ENCODE results near the gene KCNJ5. TPM values are rescaled to one million over a fixed set of nuclear protein-coding genes. Genes with fewer than 3 reads are reported as not detected.

The KCNJ5 gene
- total RNA-seq, 1 experiment from 2014 or later = not detected

- no peak for DNase-seq (ENCODE audit: low read depth)
Observed at GRCh38 chr11:128895526-128895925, 4.4 kb downstream of the KCNJ5 start.

DNA sequence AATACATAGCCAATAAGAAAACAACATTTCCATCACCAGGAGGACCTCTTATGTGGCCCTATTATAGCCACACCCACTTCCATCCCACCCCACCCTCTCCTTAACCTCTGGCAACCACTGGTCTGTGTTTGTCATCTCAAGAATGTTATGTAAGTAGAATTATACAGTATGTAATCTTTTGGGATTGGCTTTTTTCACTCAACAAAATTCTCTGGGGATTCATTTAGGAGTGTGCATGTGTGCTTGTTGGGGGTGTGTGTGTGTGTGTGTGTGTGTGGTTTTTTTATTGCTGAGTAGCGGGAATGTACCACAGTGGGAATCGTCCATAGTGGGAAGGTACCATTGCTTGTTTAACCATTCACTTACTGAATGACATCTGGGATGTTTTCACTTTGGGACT lies 5.2 kb downstream of the KCNJ5 start:
- DNase-seq (ENCODE audit: low read depth) = no peak

GRCh38 chr11:128897826-128898225 lies 6.7 kb downstream of the KCNJ5 start:
- no peak for DNase-seq (ENCODE audit: low read depth)

- DNase-seq (ENCODE audit: low read depth) = no peak
Observed at GRCh38 chr11:128898580-128899344, 7.6 kb downstream of the KCNJ5 start.

DNA sequence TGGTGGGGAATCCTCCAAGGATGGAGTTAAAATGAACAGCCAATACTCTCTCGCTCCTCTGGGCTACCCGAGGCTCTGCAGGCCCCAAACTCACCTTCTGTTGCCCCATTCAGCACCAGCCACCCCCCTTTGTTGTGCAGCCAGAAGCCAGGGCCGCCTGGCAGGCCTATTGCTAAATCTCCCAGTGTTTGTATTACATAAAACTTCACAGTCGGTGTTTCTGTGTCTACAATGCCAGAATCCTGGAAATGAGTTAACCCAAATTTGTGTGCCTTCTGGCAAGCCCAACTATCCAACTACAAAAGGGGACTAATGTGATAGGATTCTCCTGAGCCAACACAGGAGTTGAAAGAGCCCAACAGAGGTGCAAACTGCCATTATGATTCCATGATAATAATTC lies 9.3 kb downstream of the KCNJ5 start:
- no peak for DNase-seq (ENCODE audit: low read depth)

GRCh38 chr11:128901653-128902514 lies 10.7 kb downstream of the KCNJ5 start:
- no peak for DNase-seq (ENCODE audit: low read depth)

DNA sequence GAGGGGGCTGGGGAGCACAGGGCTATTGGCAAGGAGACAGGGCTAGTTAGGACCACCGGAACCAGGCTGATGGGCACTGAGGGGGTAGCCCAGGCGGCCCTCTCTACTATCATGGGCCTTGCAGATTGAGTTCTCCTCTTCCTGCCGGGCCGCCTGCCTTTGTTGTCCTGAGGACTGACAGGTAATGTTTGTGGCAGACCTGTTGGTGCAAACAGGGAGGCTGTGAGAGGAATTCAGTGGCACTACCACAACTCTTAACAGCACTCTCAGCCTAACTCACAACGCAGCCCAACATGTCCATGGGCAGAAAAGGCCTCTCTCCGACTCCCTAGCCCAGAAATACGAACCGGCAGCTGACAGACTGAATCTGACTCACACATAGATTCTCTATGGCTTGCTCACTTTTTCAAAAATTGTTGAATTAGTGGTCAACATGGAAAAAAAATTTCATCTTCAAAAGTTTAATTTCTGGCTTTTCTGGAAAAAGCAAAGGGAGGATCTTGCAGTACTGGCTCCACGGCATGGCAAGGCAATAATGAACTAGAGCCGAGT lies 11.4 kb downstream of the KCNJ5 start:
- no peak for DNase-seq (ENCODE audit: low read depth)

- DNase-seq (ENCODE audit: low read depth) = peak; percentile 74
Observed at GRCh38 chr11:128903248-128904061, 12.3 kb downstream of the KCNJ5 start.

GRCh38 chr11:128904303-128904655 lies 13.1 kb downstream of the KCNJ5 start:
- DNase-seq (ENCODE audit: low read depth) = no peak

- peak; percentile 51 for DNase-seq (ENCODE audit: low read depth)
Observed at GRCh38 chr11:128904656-128905344, 13.6 kb downstream of the KCNJ5 start.

GRCh38 chr11:128905345-128906184 lies 14.4 kb downstream of the KCNJ5 start:
- DNase-seq (ENCODE audit: low read depth) = peak; percentile 57

- no peak for DNase-seq (ENCODE audit: low read depth)
Observed at GRCh38 chr11:128906185-128907050, 15.3 kb downstream of the KCNJ5 start.

GRCh38 chr11:128907585-128907984 lies 16.4 kb downstream of the KCNJ5 start:
- no peak for DNase-seq (ENCODE audit: low read depth)

DNA sequence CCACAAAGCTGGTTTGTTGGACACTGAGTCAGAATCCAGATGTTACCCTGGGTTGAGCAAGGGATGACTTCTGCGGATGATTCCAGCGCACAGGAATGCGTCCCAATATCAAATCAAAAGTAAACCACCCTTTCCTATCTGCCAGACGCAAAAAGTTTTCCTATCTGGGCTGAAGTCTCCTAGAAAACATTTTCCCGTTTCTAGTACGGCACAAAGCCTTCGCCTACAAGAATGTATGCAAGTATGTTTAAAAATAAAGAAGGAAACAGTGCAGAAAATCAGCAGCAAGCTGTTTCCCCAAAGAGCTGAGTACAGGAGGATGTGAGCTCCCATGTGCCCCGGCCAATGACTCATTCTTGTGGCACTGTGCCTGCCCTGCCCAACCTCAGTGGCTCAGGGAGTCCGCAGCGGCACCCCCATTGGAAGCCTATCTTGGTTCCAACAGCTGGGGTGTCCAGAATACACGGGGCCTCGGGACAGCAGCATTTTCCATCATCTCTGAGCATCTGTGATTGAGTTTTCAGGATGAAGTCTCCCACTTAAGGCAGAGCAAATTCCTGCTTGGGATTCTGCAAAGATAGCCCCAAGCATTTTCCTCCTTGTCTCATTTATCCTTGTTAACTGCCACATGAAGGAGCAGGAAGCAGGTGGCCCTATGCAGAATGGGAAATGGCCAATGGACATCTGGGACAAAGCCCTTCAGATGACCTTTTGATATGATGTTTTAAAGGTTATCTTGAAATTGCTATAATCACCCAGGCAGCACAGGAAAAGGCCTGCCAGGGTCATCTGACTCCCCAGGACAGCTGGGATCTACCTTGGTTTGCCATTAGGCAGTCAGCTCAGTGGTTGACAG lies 17.5 kb downstream of the KCNJ5 start:
- DNase-seq (ENCODE audit: low read depth) = peak; percentile 91

DNA sequence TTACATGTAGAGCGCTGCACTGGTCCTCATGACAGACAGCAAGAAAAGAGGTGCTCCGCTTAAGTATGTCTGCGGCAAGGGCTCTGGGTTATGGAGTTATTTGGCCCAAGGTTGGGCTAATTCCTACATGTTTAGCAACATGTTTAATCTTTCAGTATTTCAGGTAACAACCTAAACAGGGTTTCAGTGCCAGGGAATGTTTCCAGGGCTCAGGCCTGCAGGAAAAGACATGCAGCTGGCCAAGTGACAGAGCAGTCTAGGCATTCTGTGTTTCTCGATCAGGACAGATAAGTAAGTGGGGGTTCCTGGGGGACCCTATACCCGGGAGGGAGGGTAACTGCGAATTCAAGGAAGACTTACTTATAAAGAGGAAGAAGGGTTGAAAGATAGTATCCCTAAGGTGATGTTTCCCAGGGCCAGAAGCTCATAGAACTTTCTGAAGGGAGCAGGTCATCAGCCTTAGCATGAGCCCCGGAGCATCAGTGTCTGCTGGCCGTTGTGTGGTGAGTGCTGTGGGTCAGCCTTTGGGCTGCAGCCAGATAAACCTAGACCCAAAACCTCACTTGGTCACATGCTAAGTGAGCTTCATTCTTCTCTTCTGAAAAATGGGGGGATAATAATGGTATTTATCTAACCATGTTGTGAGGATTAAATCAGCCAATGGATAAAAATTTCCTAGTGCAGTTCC lies 18.4 kb downstream of the KCNJ5 start:
- DNase-seq (ENCODE audit: low read depth) = no peak

DNA sequence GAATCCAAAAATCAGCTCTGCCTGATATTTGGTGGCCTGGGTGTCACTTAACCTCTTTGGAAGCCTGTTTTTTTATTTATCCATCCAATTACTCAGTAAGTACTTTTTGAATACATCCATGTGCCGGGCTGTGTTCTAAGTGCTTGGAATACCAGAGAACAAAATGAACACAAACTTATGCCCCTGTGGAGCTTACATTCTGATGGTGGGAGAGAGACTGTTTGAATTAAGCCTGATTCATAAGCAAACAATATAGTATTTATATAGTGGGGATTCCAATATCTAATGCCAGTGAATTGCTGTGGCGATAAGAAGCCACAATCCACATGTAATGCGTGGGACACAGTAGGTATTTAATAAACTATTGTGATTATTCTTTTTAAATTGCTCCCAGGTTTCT lies 19.4 kb downstream of the KCNJ5 start:
- DNase-seq (ENCODE audit: low read depth) = no peak

GRCh38 chr11:128911239-128911638 lies 20.1 kb downstream of the KCNJ5 start:
- no peak for DNase-seq (ENCODE audit: low read depth)

DNA sequence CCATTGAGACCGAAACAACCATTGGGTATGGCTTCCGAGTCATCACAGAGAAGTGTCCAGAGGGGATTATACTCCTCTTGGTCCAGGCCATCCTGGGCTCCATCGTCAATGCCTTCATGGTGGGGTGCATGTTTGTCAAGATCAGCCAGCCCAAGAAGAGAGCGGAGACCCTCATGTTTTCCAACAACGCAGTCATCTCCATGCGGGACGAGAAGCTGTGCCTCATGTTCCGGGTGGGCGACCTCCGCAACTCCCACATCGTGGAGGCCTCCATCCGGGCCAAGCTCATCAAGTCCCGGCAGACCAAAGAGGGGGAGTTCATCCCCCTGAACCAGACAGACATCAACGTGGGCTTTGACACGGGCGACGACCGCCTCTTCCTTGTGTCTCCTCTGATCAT lies 20.5 kb downstream of the KCNJ5 start:
- no peak for DNase-seq (ENCODE audit: low read depth)
